Liver (tissue), 9 donors: ENCODE data around the gene CFAP157. TPM values are rescaled to one million over a fixed set of nuclear protein-coding genes. Genes with fewer than 3 reads are reported as not detected.

Experiments
- DNase-seq: peaks from one replicate; pipeline ENCODE4 v3.0.0-alpha.2; 2017; ENCODE audit warnings: low spot score
- H3K27ac ChIP-seq, 2 donors: one replicate each; pipeline ENCODE4 v1.7.0; 2013; ENCODE audit warnings: inconsistent platforms in 2 of 2, low read length in 2 of 2, control low read depth in 1 of 2, low read depth in 1 of 2, mild to moderate bottlenecking in 1 of 2
- H3K27me3 ChIP-seq, 4 donors: one replicate each; pipeline versions ENCODE4 v1.6.1 to v1.7.0; 2013; ENCODE audit warnings: low read length in 3 of 4, inconsistent platforms in 1 of 4, mild to moderate bottlenecking in 1 of 4, moderate library complexity in 1 of 4; ENCODE audit not compliant: control insufficient read depth in 4 of 4, insufficient read depth in 4 of 4
- H3K36me3 ChIP-seq, 4 donors: one replicate each; pipeline versions ENCODE4 v1.6.1 to v1.7.0; 2013; ENCODE audit warnings: low read length in 3 of 4, mild to moderate bottlenecking in 3 of 4, low read depth in 1 of 4, moderate library complexity in 1 of 4; ENCODE audit not compliant: control insufficient read depth in 4 of 4, insufficient read depth in 3 of 4
- H3K4me1 ChIP-seq, 4 donors: one replicate each; pipeline versions ENCODE4 v1.6.1 to v1.7.0; 2013; ENCODE audit warnings: low read length in 3 of 4, mild to moderate bottlenecking in 3 of 4, moderate library complexity in 1 of 4; ENCODE audit not compliant: control insufficient read depth in 4 of 4, insufficient read depth in 4 of 4
- H3K4me3 ChIP-seq, 3 donors: one replicate each; pipeline versions ENCODE4 v1.6.1 to v1.7.0; 2013; ENCODE audit warnings: low read length in 3 of 3, control low read depth in 1 of 3, low read depth in 1 of 3, mild to moderate bottlenecking in 1 of 3
- H3K9ac ChIP-seq, 2 donors: one replicate each; pipeline ENCODE4 v1.7.0; 2013; ENCODE audit warnings: low read length in 2 of 2, mild to moderate bottlenecking in 2 of 2, moderate library complexity in 2 of 2, control low read depth in 1 of 2, low read depth in 1 of 2
- H3K9me3 ChIP-seq, 4 donors: one replicate each; pipeline versions ENCODE4 v1.6.1 to v1.7.0; 2013; ENCODE audit warnings: low read length in 3 of 4; ENCODE audit not compliant: control insufficient read depth in 4 of 4
- CTCF ChIP-seq: fragments of 150-350 bp; IDR thresholded peaks from 2 replicates; pipeline ENCODE4 v1.5.1; 2017; ENCODE audit warnings: improper control_type of control experiment, low read depth, low read length; ENCODE audit not compliant: missing input control
- EGR1 ChIP-seq, 2 donors: IDR thresholded peaks; 2 replicates each; pipeline ENCODE4 v1.6.1; 2016 to 2018; ENCODE audit warnings: antibody characterized with exemption in 2 of 2, low read depth in 2 of 2
- FOXA1 ChIP-seq: IDR thresholded peaks from 2 replicates; pipeline ENCODE4 v1.6.1; 2016; ENCODE audit warnings: antibody characterized with exemption
- FOXA2 ChIP-seq: IDR thresholded peaks from 2 replicates; pipeline ENCODE4 v1.6.1; 2016; ENCODE audit warnings: antibody characterized with exemption
- GABPA ChIP-seq, 2 donors: IDR thresholded peaks in 1 of 2; conservative IDR thresholded peaks in 1 of 2; 2 replicates each; pipeline ENCODE4 v1.6.1; 2016; ENCODE audit warnings: antibody characterized with exemption in 2 of 2, mild to moderate bottlenecking in 1 of 2, moderate library complexity in 1 of 2
- HNF4A ChIP-seq, 2 donors: conservative IDR thresholded peaks; 2 replicates each; pipeline ENCODE4 v1.6.1; 2016; ENCODE audit warnings: antibody characterized with exemption in 2 of 2, mild to moderate bottlenecking in 2 of 2
- HNF4G ChIP-seq: IDR thresholded peaks from 2 replicates; pipeline ENCODE4 v1.6.1; 2016; ENCODE audit warnings: antibody characterized with exemption
- JUND ChIP-seq, 2 donors: IDR thresholded peaks; 2 replicates each; pipeline ENCODE4 v1.6.1; 2016; ENCODE audit warnings: antibody characterized with exemption in 2 of 2
- NR2F2 ChIP-seq: IDR thresholded peaks from 2 replicates; pipeline ENCODE4 v1.6.1; 2016; ENCODE audit warnings: antibody characterized with exemption
- RAD21 ChIP-seq, 2 donors: IDR thresholded peaks; 2 replicates each; pipeline ENCODE4 v1.6.1; 2016; ENCODE audit warnings: antibody characterized with exemption in 2 of 2, mild to moderate bottlenecking in 2 of 2
- RXRA ChIP-seq, 2 donors: IDR thresholded peaks; 2 replicates each; pipeline ENCODE4 v1.6.1; 2017 to 2018; ENCODE audit warnings: antibody characterized with exemption in 2 of 2, mild to moderate bottlenecking in 1 of 2
- SP1 ChIP-seq: IDR thresholded peaks from 2 replicates; pipeline ENCODE4 v1.6.1; 2018; ENCODE audit warnings: antibody characterized with exemption, mild to moderate bottlenecking
- TAF1 ChIP-seq: conservative IDR thresholded peaks from 2 replicates; pipeline ENCODE4 v1.6.1; 2016; ENCODE audit warnings: antibody characterized with exemption, mild to moderate bottlenecking
- YY1 ChIP-seq: IDR thresholded peaks from 2 replicates; pipeline ENCODE4 v1.6.1; 2016; ENCODE audit warnings: antibody characterized with exemption, mild to moderate bottlenecking
- ZBTB33 ChIP-seq: IDR thresholded peaks from 2 replicates; pipeline ENCODE4 v1.6.1; 2016; ENCODE audit warnings: antibody characterized with exemption
- WGBS: extraction: QIAGEN DNeasy Blood & Tissue Kit; methylation state at CpG from one replicate; pipeline ENCODE4 v1.1.7; 2013; 5-methylcytosine and 5-hydroxymethylcytosine counted together
- polyA plus RNA-seq, 2 donors: library from polyadenylated mRNA; stranded (reverse) in 1 of 2; unstranded in 1 of 2; fragments of 200-250 nt in 1 of 2; fragments of >200 nt in 1 of 2; fragmentation: Nextera tagmentation in 1 of 2; extraction: Ambion mirVana in 1 of 2; gene quantifications; one replicate each; pipeline versions ENCODE4 v1.2.1 to v1.2.3, GENCODE V29; 2013 to 2015
- total RNA-seq, 2 donors: library from RNA; depleted of rRNA; stranded (reverse); fragments of >200 nt; gene quantifications; one replicate each; pipeline ENCODE4 v1.2.3, GENCODE V29; 2014
- TF ChIP-seq, protein P1 (sequence below): IDR thresholded peaks from 2 replicates; pipeline ENCODE4 v1.6.1; 2016; ENCODE audit warnings: antibody characterized with exemption
- TF ChIP-seq, protein P2 (sequence below): IDR thresholded peaks from 2 replicates; pipeline ENCODE4 v1.6.1; 2016; ENCODE audit warnings: antibody characterized with exemption
- TF ChIP-seq, protein P3 (sequence below): IDR thresholded peaks from 2 replicates; pipeline ENCODE4 v1.6.1; 2016; ENCODE audit warnings: antibody characterized with exemption, mild to moderate bottlenecking
- donor health status: healthy.
- donor health status: healthy.
- donor health status: healthy.
- donor health status: healthy.
- donor health status: healthy.

The CFAP157 gene
- not detected for total RNA-seq
- polyA plus RNA-seq, result under 1 TPM; 0.07 to 0.22 TPM

GRCh38 chr9:127706836-127707241, at the start of gene CFAP157:
Gene CFAP157 (plus strand): TSS chr9:127706988. CDS start chr9:127707032, 44 bp downstream.
- Histone ChIP-seq H3K27me3 (no peaks in the 10 kb centered on the region), H3K9me3 (no peaks in the 10 kb centered on the region), H3K4me1 (no peaks in the 10 kb centered on the region), H3K27ac (no peak within 1 kb of the TSS), H3K4me3 (no peak within 1 kb of the TSS), H3K36me3 (no peaks in the 10 kb centered on the region), H3K9ac (no peak within 1 kb of the TSS)
- TF ChIP-seq SP1, result no peak
- TF ChIP-seq JUND (IDR thresholded peaks at IDR 0.05), result no peak
- TF ChIP-seq CTCF, result no peak
- TF ChIP-seq, protein P1, sequence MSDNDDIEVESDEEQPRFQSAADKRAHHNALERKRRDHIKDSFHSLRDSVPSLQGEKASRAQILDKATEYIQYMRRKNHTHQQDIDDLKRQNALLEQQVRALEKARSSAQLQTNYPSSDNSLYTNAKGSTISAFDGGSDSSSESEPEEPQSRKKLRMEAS, result no peak
- no peak for TF ChIP-seq EGR1 (IDR thresholded peaks at IDR 0.05; ENCODE audit: low read depth in 2 of 2)
- no peak for TF ChIP-seq RXRA (IDR thresholded peaks at IDR 0.05)
- no peak for TF ChIP-seq NR2F2
- TF ChIP-seq GABPA (IDR thresholded peaks at IDR 0.05 in 1 of 2, conservative IDR thresholded peaks at IDR 0.05 in 1 of 2), result no peak
- TF ChIP-seq ZBTB33, result no peak
- TF ChIP-seq YY1, result no peak
- WGBS, result 65% methylated on average over 11 of the region's 11 CpGs
- DNase-seq, result no peak

- H3K36me3 ChIP-seq, result peaks cover 0 to 6% (median 0%) of the 10 kb centered on the region in 4 donors
These were observed 48.4 kb upstream of the CFAP157 start for GRCh38 chr9:127658428-127658827.

More at GRCh38 chr9:127658428-127658827, 48.4 kb upstream of the CFAP157 start:
- TF ChIP-seq RAD21 (IDR thresholded peaks at IDR 0.05), result no peak
- TF ChIP-seq, protein P1, result no peak
- TF ChIP-seq FOXA1, result no peak
- TF ChIP-seq NR2F2, result no peak
- no peak for TF ChIP-seq FOXA2
- TF ChIP-seq JUND (IDR thresholded peaks at IDR 0.05), result no peak
- no peak for TF ChIP-seq HNF4G
- TF ChIP-seq EGR1 (IDR thresholded peaks at IDR 0.05; ENCODE audit: low read depth in 2 of 2), result no peak
- TF ChIP-seq, protein P2, sequence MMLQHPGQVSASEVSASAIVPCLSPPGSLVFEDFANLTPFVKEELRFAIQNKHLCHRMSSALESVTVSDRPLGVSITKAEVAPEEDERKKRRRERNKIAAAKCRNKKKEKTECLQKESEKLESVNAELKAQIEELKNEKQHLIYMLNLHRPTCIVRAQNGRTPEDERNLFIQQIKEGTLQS, result no peak
- TF ChIP-seq TAF1, result no peak
- TF ChIP-seq RXRA (IDR thresholded peaks at IDR 0.05), result no peak
- no peak for TF ChIP-seq ZBTB33
- no peak for TF ChIP-seq CTCF
- TF ChIP-seq, protein P3, sequence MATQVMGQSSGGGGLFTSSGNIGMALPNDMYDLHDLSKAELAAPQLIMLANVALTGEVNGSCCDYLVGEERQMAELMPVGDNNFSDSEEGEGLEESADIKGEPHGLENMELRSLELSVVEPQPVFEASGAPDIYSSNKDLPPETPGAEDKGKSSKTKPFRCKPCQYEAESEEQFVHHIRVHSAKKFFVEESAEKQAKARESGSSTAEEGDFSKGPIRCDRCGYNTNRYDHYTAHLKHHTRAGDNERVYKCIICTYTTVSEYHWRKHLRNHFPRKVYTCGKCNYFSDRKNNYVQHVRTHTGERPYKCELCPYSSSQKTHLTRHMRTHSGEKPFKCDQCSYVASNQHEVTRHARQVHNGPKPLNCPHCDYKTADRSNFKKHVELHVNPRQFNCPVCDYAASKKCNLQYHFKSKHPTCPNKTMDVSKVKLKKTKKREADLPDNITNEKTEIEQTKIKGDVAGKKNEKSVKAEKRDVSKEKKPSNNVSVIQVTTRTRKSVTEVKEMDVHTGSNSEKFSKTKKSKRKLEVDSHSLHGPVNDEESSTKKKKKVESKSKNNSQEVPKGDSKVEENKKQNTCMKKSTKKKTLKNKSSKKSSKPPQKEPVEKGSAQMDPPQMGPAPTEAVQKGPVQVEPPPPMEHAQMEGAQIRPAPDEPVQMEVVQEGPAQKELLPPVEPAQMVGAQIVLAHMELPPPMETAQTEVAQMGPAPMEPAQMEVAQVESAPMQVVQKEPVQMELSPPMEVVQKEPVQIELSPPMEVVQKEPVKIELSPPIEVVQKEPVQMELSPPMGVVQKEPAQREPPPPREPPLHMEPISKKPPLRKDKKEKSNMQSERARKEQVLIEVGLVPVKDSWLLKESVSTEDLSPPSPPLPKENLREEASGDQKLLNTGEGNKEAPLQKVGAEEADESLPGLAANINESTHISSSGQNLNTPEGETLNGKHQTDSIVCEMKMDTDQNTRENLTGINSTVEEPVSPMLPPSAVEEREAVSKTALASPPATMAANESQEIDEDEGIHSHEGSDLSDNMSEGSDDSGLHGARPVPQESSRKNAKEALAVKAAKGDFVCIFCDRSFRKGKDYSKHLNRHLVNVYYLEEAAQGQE, result no peak
- TF ChIP-seq SP1, result no peak
- no peak for TF ChIP-seq YY1
- TF ChIP-seq GABPA (IDR thresholded peaks at IDR 0.05 in 1 of 2, conservative IDR thresholded peaks at IDR 0.05 in 1 of 2), result no peak
- no peak for TF ChIP-seq HNF4A (conservative IDR thresholded peaks at IDR 0.05)
- no peak overlapping the region for H3K27ac ChIP-seq
- no peaks in the 10 kb centered on the region for H3K4me1 ChIP-seq
- no peaks in the 10 kb centered on the region for H3K27me3 ChIP-seq
- no peaks in the 10 kb centered on the region for H3K9me3 ChIP-seq
- 86% methylated on average over 5 of the region's 5 CpGs for WGBS
- no peak overlapping the region for H3K9ac ChIP-seq
- no peak for DNase-seq
- no peak overlapping the region for H3K4me3 ChIP-seq
